Rectal smooth muscle tissue (tissue), 1 donor: ENCODE results near the gene GOT1.

Source experiments
- H3K27ac ChIP-seq: one replicate; pipeline ENCODE4 v1.7.0; 2013; ENCODE audit warnings: low read depth, low read length, inconsistent platforms
- H3K27me3 ChIP-seq: one replicate; pipeline ENCODE4 v1.7.0; 2013; ENCODE audit warnings: low read length; ENCODE audit not compliant: control insufficient read depth, insufficient read depth
- H3K36me3 ChIP-seq: one replicate; pipeline ENCODE4 v1.7.0; 2013; ENCODE audit warnings: low read length; ENCODE audit not compliant: control insufficient read depth, insufficient read depth
- H3K4me1 ChIP-seq: one replicate; pipeline ENCODE4 v1.7.0; 2013; ENCODE audit warnings: low read length; ENCODE audit not compliant: control insufficient read depth, insufficient read depth
- H3K4me3 ChIP-seq: one replicate; pipeline ENCODE4 v1.7.0; 2013; ENCODE audit warnings: low read length
- H3K9ac ChIP-seq: one replicate; pipeline ENCODE4 v1.7.0; 2013; ENCODE audit warnings: low read length

Gene GOT1

DNA sequence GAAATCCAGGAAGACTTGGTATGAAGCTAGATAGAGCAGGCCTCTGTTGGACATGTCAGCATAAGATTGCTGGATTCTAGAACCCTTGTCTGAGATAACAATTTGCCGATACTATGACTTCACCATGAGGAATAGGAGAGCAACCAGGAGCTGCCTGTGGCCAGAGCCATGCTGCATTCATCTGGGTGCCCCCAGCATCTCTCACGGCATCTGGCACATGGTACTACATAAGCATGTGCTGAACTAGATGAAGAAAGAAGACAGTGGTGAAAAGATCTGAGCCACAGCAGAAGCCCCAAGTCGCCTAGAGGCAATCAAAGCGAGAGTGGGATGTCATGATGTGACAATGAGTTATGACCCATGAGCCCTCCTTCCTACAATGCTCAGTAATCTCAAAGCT lies 19.5 kb downstream of the GOT1 start:
- H3K9ac ChIP-seq, result no peak overlapping the region
- no peaks in the 10 kb centered on the region for H3K4me1 ChIP-seq
- H3K36me3 ChIP-seq, result peaks cover 11% of the 10 kb centered on the region
- H3K27me3 ChIP-seq, result no peaks in the 10 kb centered on the region
- no peak overlapping the region for H3K27ac ChIP-seq
- H3K4me3 ChIP-seq, result no peak overlapping the region

DNA sequence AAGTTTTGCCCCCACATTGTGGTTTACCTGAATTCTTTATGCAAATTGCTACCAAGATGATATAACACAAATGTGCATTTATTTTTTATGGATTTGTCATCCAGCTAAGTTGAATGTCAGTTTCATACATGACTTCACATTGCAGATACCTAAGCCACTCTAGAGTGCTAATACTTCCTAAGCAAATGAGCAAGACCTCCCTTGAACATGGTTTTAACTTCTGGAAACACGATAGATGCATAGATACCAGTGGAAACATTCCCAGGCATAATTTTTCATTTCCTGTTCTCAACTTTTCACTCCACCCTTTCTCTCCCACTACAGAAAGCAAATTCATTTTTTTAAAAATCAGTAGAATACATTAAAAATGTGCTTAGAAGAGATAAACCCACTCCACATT lies 20.3 kb downstream of the GOT1 start:
- Histone ChIP-seq H3K4me3 (no peak overlapping the region), H3K9ac (no peak overlapping the region), H3K36me3 (peaks cover 15% of the 10 kb centered on the region), H3K4me1 (no peaks in the 10 kb centered on the region), H3K27me3 (no peaks in the 10 kb centered on the region), H3K27ac (no peak overlapping the region)

DNA sequence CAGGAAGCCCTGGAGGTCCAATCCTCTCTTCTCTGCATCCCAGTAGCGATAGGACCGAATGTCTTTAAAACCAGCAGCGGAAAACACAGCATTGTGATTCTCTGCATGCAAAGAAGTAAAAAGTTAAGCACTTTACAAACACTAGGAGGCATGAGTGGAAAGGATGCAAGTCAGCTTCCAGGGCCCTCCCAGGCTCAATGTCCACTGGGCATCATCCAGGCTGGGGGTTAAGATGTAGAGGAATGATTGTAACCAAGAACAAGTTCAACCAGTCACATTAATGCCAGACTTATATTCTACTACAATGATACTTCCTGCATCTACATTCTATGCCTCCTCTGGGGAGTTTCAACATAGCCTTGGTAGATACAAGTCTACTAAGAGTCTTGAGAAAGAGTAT lies 24.3 kb downstream of the GOT1 start:
- Histone ChIP-seq H3K9ac (no peak overlapping the region), H3K27ac (no peak overlapping the region), H3K4me1 (no peaks in the 10 kb centered on the region), H3K27me3 (no peaks in the 10 kb centered on the region), H3K36me3 (peaks cover 35% of the 10 kb centered on the region), H3K4me3 (no peak overlapping the region)

DNA sequence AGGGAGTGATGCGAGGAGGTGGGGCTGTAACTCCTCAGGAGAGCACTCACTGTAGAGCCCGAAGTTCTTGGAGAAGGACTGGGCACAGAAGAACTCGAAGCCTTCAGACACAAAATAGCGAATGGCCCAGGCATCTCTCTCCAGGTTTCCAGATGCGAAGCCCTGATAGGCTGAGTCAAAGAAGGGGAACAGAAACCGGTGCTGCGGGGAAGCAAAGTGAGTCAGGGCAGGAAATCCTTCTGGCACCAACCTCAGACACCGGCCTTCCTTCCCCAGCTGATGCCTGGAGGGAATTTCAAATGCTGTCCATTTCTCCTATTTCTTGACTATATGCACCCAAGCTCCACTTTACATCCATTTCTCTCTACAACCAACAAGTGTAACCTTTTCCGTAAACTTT lies 26.8 kb downstream of the GOT1 start:
- Histone ChIP-seq H3K36me3 (peaks cover 41% of the 10 kb centered on the region), H3K27ac (no peak overlapping the region), H3K4me3 (no peak overlapping the region), H3K27me3 (no peaks in the 10 kb centered on the region), H3K9ac (no peak overlapping the region), H3K4me1 (no peaks in the 10 kb centered on the region)

DNA sequence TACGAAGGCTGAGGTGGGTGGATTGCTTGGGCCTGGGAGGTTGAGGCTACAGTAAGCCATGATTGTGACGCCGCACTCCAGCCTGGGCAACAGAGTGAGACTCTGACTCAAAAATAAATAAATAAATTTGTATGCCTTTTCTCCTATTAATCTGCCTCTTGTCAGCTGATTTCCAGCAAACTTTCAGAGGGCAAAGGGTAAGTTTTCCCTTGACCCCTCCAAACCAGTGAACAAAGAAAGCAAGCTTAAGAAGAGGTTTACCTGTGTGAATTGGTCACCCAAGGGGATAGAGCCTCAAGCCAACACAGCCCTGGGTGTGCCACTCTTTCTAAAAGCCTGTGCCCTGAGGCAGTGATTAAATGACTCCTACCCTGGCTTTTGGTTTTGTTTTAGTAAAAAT lies 30.8 kb downstream of the GOT1 start:
- H3K9ac ChIP-seq, result no peak overlapping the region
- H3K4me1 ChIP-seq, result no peaks in the 10 kb centered on the region
- H3K36me3 ChIP-seq, result peaks cover 26% of the 10 kb centered on the region
- H3K27me3 ChIP-seq, result no peaks in the 10 kb centered on the region
- H3K4me3 ChIP-seq, result no peak overlapping the region
- H3K27ac ChIP-seq, result no peak overlapping the region

DNA sequence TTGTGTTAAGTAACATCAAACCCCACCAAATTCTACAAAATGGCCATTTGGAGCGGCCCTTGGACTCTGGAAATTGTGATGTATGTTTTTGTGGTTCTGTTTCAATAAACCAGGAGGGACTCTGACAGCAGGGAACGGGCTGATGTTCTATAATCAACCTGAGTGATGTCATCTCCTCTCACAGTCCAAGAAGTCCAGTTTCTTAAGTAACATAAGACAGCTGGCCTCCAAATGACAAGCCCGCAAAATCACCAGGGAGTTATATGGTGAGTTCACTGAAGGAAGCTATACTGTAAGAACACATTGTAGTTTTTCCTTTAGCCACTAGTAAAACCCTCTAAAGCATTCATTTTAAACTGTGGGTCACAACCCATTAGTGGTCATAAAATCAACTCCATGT lies 34.0 kb downstream of the GOT1 start:
- Histone ChIP-seq H3K4me1 (no peaks in the 10 kb centered on the region), H3K27me3 (no peaks in the 10 kb centered on the region), H3K36me3 (peaks cover 11% of the 10 kb centered on the region), H3K27ac (no peak overlapping the region), H3K4me3 (no peak overlapping the region), H3K9ac (no peak overlapping the region)

DNA sequence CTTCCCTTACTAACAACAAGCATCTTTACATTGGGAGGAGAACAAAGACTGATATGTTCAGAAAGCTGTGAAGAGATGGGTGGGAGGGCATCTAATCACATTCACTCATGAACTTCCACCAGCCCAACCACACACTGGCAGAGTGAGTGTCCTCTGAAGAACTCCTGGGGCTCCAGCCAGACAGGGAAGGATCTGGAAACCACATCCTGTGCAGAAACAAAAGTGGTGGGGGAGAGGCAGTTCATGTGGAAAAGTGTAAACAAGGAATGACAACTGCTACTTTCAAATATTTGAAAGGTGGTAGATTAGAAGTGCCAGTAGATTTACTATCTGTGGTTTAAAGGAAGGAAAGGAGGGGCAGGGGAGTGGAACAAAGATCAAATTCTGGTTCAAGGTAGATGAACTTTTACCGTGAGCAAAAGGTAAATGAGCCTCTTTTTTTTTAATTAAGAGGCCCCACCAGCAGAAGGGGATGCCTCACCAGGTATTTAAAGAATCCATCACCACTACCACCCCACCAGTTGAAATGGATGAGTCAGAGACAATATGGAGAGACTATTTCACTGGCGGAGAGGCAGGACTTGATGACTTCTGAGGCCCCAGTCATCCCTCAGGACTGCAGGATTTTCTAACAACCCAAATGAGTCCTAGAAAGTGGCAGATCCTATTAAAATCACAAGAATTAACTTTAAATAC lies 34.5 kb downstream of the GOT1 start:
- no peaks in the 10 kb centered on the region for H3K4me1 ChIP-seq
- peaks cover 8% of the 10 kb centered on the region for H3K36me3 ChIP-seq
- no peak overlapping the region for H3K27ac ChIP-seq
- H3K4me3 ChIP-seq, result no peak overlapping the region
- H3K27me3 ChIP-seq, result no peaks in the 10 kb centered on the region
- no peak overlapping the region for H3K9ac ChIP-seq

DNA sequence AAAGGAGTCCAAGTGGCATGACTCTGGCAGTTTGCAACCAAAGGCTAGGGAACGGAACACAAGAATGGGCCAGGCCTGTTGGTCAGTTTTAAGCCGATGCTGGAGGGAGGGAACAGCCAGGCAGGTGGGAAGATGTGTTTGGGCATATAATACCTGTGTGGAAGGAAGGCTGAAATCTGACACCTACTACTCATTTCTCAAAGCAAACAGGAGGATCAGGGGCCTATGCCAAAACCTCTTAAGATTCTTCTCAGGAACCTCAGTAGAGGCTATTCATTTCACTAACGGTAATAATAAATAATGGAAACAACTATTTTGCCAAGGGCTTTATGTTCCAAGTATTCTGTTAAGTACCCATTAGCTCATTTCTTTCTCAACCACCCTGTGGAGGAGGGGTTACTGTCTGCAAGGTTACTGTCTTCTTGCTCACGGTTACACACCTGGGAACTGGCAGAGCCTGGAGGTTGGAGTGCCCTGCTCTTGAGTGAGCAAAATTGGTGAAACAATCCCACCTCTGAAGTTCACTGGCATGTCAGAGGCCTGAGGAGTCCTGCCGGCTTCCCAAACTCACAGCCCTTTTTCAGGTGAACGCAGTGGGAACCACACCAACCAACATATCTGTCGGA lies 35.5 kb downstream of the GOT1 start:
- Histone ChIP-seq H3K4me3 (no peak overlapping the region), H3K36me3 (peaks cover 8% of the 10 kb centered on the region), H3K27me3 (no peaks in the 10 kb centered on the region), H3K9ac (no peak overlapping the region), H3K4me1 (no peaks in the 10 kb centered on the region), H3K27ac (no peak overlapping the region)

DNA sequence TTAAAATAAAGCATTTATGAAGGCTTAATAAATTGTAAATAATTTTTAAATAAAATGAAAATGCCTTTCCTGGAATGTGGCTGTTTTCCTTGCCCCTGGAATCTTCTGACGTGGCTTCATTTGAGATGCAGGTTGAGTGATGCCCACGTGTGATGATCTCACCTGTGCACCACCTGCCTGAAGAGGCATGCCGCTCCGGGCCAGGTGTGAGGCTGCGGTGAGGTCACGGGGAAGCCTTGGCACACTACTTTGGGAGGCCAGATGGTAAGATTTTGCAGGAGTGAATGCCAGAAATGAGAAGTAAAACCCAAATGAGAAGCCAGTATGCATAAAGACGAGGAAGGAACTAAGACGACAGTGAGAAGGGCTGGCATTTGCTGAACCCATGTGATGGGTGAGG lies 36.2 kb downstream of the GOT1 start:
- Histone ChIP-seq H3K4me3 (no peak overlapping the region), H3K4me1 (no peaks in the 10 kb centered on the region), H3K36me3 (peaks cover 8% of the 10 kb centered on the region), H3K27me3 (no peaks in the 10 kb centered on the region), H3K9ac (no peak overlapping the region), H3K27ac (no peak overlapping the region)

DNA sequence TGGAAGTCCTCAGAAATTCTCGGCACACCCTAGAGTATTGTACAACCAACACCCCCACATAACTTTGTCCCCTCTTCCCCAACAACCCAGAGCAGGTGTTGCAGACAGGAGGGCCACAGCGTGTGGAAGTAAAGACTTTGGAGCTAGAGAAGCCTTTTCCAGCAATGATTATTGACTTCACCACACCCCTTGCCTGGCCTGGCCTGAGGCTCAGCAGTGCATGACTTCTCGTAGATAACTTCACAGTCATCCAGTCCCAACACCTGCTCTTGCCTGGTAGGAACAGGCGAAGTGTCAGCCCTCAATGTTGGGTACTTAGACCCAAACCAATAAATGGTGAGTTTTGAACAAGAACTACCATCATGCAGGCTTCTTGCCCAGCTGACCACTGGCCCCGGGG lies 36.7 kb downstream of the GOT1 start:
- H3K27me3 ChIP-seq, result no peaks in the 10 kb centered on the region
- H3K4me1 ChIP-seq, result no peaks in the 10 kb centered on the region
- H3K27ac ChIP-seq, result no peak overlapping the region
- peaks cover 3% of the 10 kb centered on the region for H3K36me3 ChIP-seq
- H3K9ac ChIP-seq, result no peak overlapping the region
- no peak overlapping the region for H3K4me3 ChIP-seq

DNA sequence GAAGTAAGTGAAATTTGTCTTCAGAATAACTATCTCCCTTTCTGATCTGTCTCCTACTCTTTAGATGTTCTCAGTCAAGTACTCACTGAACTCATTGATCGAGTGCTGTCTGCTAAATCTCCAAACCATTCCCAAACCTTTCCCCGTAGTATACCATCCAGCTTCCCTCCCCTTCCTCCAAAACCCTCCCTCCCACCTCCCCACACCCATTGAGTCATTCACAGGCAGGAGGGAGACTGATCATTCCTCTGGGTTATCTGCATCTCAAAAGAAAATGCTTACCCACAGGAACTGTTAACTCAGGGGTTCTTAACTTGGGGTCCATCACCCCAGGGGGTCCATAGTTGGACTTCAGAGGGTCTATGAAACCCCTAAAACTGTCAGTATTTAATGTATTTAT lies 37.4 kb downstream of the GOT1 start:
- peaks cover 3% of the 10 kb centered on the region for H3K36me3 ChIP-seq
- H3K9ac ChIP-seq, result no peak overlapping the region
- no peaks in the 10 kb centered on the region for H3K27me3 ChIP-seq
- H3K27ac ChIP-seq, result no peak overlapping the region
- no peak overlapping the region for H3K4me3 ChIP-seq
- H3K4me1 ChIP-seq, result no peaks in the 10 kb centered on the region

DNA sequence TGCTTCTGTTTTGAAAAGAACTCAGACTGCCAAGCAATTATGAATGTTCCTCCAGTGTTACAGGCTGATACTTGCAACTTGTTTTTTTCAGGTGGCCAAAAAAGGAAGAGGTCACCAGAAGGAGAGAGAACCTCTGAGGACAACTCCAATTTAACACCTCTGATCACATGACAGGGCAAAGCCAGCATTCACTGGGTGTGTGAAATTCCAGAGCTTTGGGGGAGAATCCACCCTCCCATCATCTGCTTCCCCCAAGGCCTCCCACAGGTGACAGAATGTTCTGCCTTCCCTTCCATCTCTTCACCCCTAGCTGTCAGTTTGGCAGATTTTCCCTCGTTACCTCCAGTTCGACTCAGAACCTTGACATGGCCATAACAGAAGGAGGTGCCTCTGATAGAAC lies 39.1 kb downstream of the GOT1 start:
- H3K4me1 ChIP-seq, result no peaks in the 10 kb centered on the region
- no peaks in the 10 kb centered on the region for H3K27me3 ChIP-seq
- H3K36me3 ChIP-seq, result peaks cover 3% of the 10 kb centered on the region
- no peak overlapping the region for H3K4me3 ChIP-seq
- H3K27ac ChIP-seq, result no peak overlapping the region
- H3K9ac ChIP-seq, result no peak overlapping the region
